HCT116 (cell line): ENCODE results near the gene NSMCE4A. TPM values are rescaled to one million over a fixed set of nuclear protein-coding genes. Genes with fewer than 3 reads are reported as not detected.

Experiments used
- ATAC-seq: fragments of 200-7000 bp; cut with Tn5 transposase; 2 replicates; pipeline ENCODE4 v1.9.1; 2020; ENCODE audit warnings: mild to moderate bottlenecking, moderate library complexity
- BruUV-seq: library from RNA; stranded (reverse); fragments of 400-500 nt; replicated peaks from 2 replicates; lab custom pipeline; 2021; lab: Mats Ljungman, UMichigan
- CTCF ChIA-PET: fragments of 300-600 bp; sonication (Branson Sonifier 250); formaldehyde crosslinking; loops from one replicate; lab custom pipeline; 2021; ENCODE audit warnings: antibody characterized with exemption; lab: Charles Lee
- POLR2A ChIA-PET: fragments of 300-600, 350-600 bp; sonication (Branson Sonifier 250); formaldehyde crosslinking; loops from one replicate; lab custom pipeline; 2021; ENCODE audit warnings: antibody characterized with exemption; lab: Charles Lee
- RAD21 ChIA-PET, 2 experiments: fragments of 300-600 bp; sonication (Branson Sonifier 250); formaldehyde crosslinking; loops; one replicate each; lab custom pipeline; 2023; ENCODE audit warnings: low total read pairs in 2 of 2; ENCODE audit not compliant: uncharacterized antibody in 2 of 2, unreplicated experiment in 2 of 2, low non-redundant PET in 1 of 2; lab: Charles Lee
- DNase-seq: peaks from one replicate; pipeline ENCODE4 v3.0.0-alpha.2; 2010; ENCODE audit warnings: low read depth, low spot score
- H2AFZ ChIP-seq: fragments of 200-600 bp; shearing (Covaris generic), sonication (generic); 2 replicates; pipeline ENCODE4 v1.6.1; 2017; ENCODE audit warnings: low read depth, mixed run types, mixed read lengths, antibody characterized with exemption, low read length; ENCODE audit not compliant: poor library complexity, severe bottlenecking
- H3K27ac ChIP-seq: 2 replicates; pipeline ENCODE4 v1.5.1; 2012; ENCODE audit warnings: low read depth, low read length
- H3K27me3 ChIP-seq: fragments of 200-600 bp; sonication (generic); 2 replicates; pipeline ENCODE4 v1.6.1; 2016; ENCODE audit warnings: mixed run types, low read length, mixed read lengths; ENCODE audit not compliant: insufficient read depth
- H3K36me3 ChIP-seq, 2 experiments: fragments of 200-500 bp in 1 of 2; fragments of 200-600 bp in 1 of 2; sonication (Bioruptor generic) in 1 of 2; sonication (generic) in 1 of 2; 2 replicates each; pipeline versions ENCODE4 v1.5.1 to v1.6.1; 2014 to 2016; ENCODE audit warnings: low read length in 2 of 2, inconsistent platforms in 1 of 2, mixed read lengths in 1 of 2, mixed run types in 1 of 2; ENCODE audit not compliant: insufficient read depth in 2 of 2, control insufficient read depth in 1 of 2
- H3K4me1 ChIP-seq, 2 experiments: fragments of 200-600 bp in 1 of 2; sonication (generic) in 1 of 2; 2 replicates each; pipeline versions ENCODE4 v1.5.1 to v1.6.1; 2012 to 2017; ENCODE audit warnings: low read length in 2 of 2, inconsistent platforms in 1 of 2, mild to moderate bottlenecking in 1 of 2, mixed read lengths in 1 of 2, mixed run types in 1 of 2, moderate library complexity in 1 of 2; ENCODE audit not compliant: insufficient read depth in 2 of 2, control insufficient read depth in 1 of 2
- H3K4me2 ChIP-seq: fragments of 200-600 bp; sonication (generic); 2 replicates; pipeline ENCODE4 v1.6.1; 2017; ENCODE audit warnings: mixed run types, low read length, mixed read lengths
- H3K4me3 ChIP-seq, 2 experiments: fragments of 200-600 bp in 1 of 2; sonication (generic) in 1 of 2; replicated peaks in 1 of 2; 2 replicates each; pipeline ENCODE4 v1.5.1; 2011 to 2016; ENCODE audit warnings: low read length in 2 of 2, control low read depth in 1 of 2, low read depth in 1 of 2, mild to moderate bottlenecking in 1 of 2, mixed read lengths in 1 of 2, mixed run types in 1 of 2
- H3K79me2 ChIP-seq: fragments of 200-600 bp; sonication (generic); 2 replicates; pipeline ENCODE4 v1.6.1; 2017; ENCODE audit warnings: mild to moderate bottlenecking, mixed run types, low read length, moderate library complexity, mixed read lengths; ENCODE audit not compliant: insufficient read depth
- H3K9ac ChIP-seq: fragments of 200-600 bp; sonication (generic); 2 replicates; pipeline ENCODE4 v1.6.1; 2016; ENCODE audit warnings: low read length, mixed read lengths
- H3K9me2 ChIP-seq: fragments of 200-600 bp; sonication (generic), shearing (Covaris generic); 2 replicates; pipeline ENCODE4 v1.6.1; 2017; ENCODE audit warnings: mixed run types, mild to moderate bottlenecking, moderate library complexity; ENCODE audit not compliant: insufficient read depth
- H3K9me3 ChIP-seq, 2 experiments: fragments of 200-500 bp in 1 of 2; fragments of 200-600 bp in 1 of 2; sonication (Bioruptor generic) in 1 of 2; sonication (generic) in 1 of 2; 2 replicates each; pipeline ENCODE4 v1.6.1; 2014 to 2017; ENCODE audit warnings: low read length in 2 of 2, mixed read lengths in 2 of 2, inconsistent platforms in 1 of 2, low read depth in 1 of 2, mild to moderate bottlenecking in 1 of 2, mixed run types in 1 of 2, moderate library complexity in 1 of 2; ENCODE audit not compliant: control insufficient read depth in 1 of 2, insufficient read depth in 1 of 2
- H4K20me1 ChIP-seq: fragments of 200-600 bp; sonication (generic), shearing (Covaris generic); 2 replicates; pipeline ENCODE4 v1.6.1; 2017; ENCODE audit warnings: mixed run types, mild to moderate bottlenecking, moderate library complexity; ENCODE audit not compliant: insufficient read depth
- ATF3 ChIP-seq: IDR thresholded peaks from 2 replicates; pipeline ENCODE4 v1.6.1; 2012
- CBX3 ChIP-seq: IDR thresholded peaks from 2 replicates; pipeline ENCODE4 v1.6.1; 2012; ENCODE audit warnings: low read depth
- EGR1 ChIP-seq: IDR thresholded peaks from 2 replicates; pipeline ENCODE4 v1.6.1; 2012; ENCODE audit warnings: low read depth
- ELF1 ChIP-seq: IDR thresholded peaks from 2 replicates; pipeline ENCODE4 v1.6.1; 2012; ENCODE audit warnings: low read depth, borderline replicate concordance
- FOSL1 ChIP-seq: IDR thresholded peaks from 2 replicates; pipeline ENCODE4 v1.6.1; 2012; ENCODE audit warnings: low read depth
- JUND ChIP-seq: IDR thresholded peaks from 2 replicates; pipeline ENCODE4 v1.6.1; 2012
- POLR2A ChIP-seq: IDR thresholded peaks from 2 replicates; pipeline ENCODE4 v1.7.0; 2011; ENCODE audit warnings: borderline replicate concordance; ENCODE audit not compliant: insufficient read depth, insufficient read length; ENCODE audit errors: extremely low read depth
- POLR2AphosphoS5 ChIP-seq: IDR thresholded peaks from 2 replicates; pipeline ENCODE4 v1.6.1; 2011; ENCODE audit warnings: mild to moderate bottlenecking, low read depth, low read length, moderate library complexity
- intact Hi-C: fragments of 100-400 bp; cut with micrococcal nuclease; formaldehyde crosslinking; loops from 2 replicates; pipeline ENCODE4 v1.10.0; 2022
- total RNA-seq: library from RNA; stranded (reverse); gene quantifications from one replicate; pipeline ENCODE4 v1.2.1, GENCODE V29; 2021; ENCODE audit not compliant: unreplicated experiment

Gene NSMCE4A
- total RNA-seq, 1 experiment from 2014 or later = 70.6 TPM

GRCh38 chr10:121927318-121927840 is 47.6 kb downstream of the NSMCE4A start:
- H3K4me1 ChIP-seq = peaks cover 10 to 17% of the 10 kb centered on the region in 2 experiments; a peak in 3 of 4 replicates
- H3K9ac ChIP-seq = peak overlapping the region; percentile 96
- peak overlapping the region; percentile 46 for H2AFZ ChIP-seq
- H3K79me2 ChIP-seq = peaks cover 38% of the 10 kb centered on the region
- intact Hi-C loops = loop anchor here (5.0 to 10.0 kb wide), 2 partner anchors 135 to 603 kb away; no protein-coding TSS in a partner anchor
- POLR2A ChIA-PET = interaction anchor here (1.5 to 1.6 kb wide), 2 partner anchors 21 to 186 kb away, joined by 4 to 6 read pairs; no protein-coding TSS in a partner anchor
- CTCF ChIA-PET = interaction anchor here (0.7 to 1.0 kb wide), 2 partner anchors 185 to 970 kb away, joined by 3 read pairs; no protein-coding TSS in a partner anchor
- H3K9me3 ChIP-seq = no peaks in the 10 kb centered on the region
- no peaks in the 10 kb centered on the region for H3K9me2 ChIP-seq
- H3K27me3 ChIP-seq = no peaks in the 10 kb centered on the region
- peak overlapping the region; percentile 79 for H3K4me2 ChIP-seq
- TF ChIP-seq ATF3 (no peak), CBX3 (no peak), ELF1 (no peak), POLR2AphosphoS5 (peak; percentile 35; the same call in 1 of the 2 replicates), EGR1 (no peak), POLR2A (no peak), FOSL1 (peak; percentile 11; the same call in 1 of the 2 replicates)
- TF ChIP-seq, all 23 proteins: peak for 2
- no peaks in the 10 kb centered on the region; a peak in 1 of 4 replicates for H3K36me3 ChIP-seq
- H4K20me1 ChIP-seq = no peaks in the 10 kb centered on the region
- peak overlapping the region; percentile 92 for H3K27ac ChIP-seq
- DNase-seq = peak; percentile 31
- ATAC-seq = peak; percentile 66
- H3K4me3 ChIP-seq = peak overlapping the region; percentile 83
- RAD21 ChIA-PET = no interaction called here
- BruUV-seq = no TSS peak

GRCh38 chr10:121926671-121927317 is 48.2 kb downstream of the NSMCE4A start:
- TF ChIP-seq JUND (no peak), ELF1 (no peak)
- no peak for ATAC-seq
- ChIA-PET RAD21 (no interaction called here), CTCF (interaction anchor here (0.7 kb wide), 1 partner anchor 969 kb away, joined by 3 read pairs; no protein-coding TSS in a partner anchor), POLR2A (interaction anchor here (1.6 kb wide), 1 partner anchor 186 kb away, joined by 6 read pairs; no protein-coding TSS in a partner anchor)
- TSS peak; percentile 52 for BruUV-seq
- Histone ChIP-seq H3K27ac (peak overlapping the region; percentile 92), H3K4me1 (peaks cover 10 to 17% of the 10 kb centered on the region in 2 experiments; a peak in 3 of 4 replicates), H2AFZ (no peak overlapping the region), H3K9me2 (no peaks in the 10 kb centered on the region), H3K27me3 (no peaks in the 10 kb centered on the region), H3K36me3 (no peaks in the 10 kb centered on the region; a peak in 1 of 4 replicates), H3K79me2 (peaks cover 38% of the 10 kb centered on the region), H3K4me3 (peak overlapping the region; percentile 83), H3K4me2 (peak overlapping the region; percentile 79), H3K9me3 (no peaks in the 10 kb centered on the region), H4K20me1 (no peaks in the 10 kb centered on the region), H3K9ac (peak overlapping the region; percentile 96)
- intact Hi-C loops = loop anchor here (5.0 to 10.0 kb wide), 2 partner anchors 136 to 602 kb away; no protein-coding TSS in a partner anchor
- DNase-seq = no peak
